HepG2 (cell line): Measurements from ENCODE around the gene GRIP2. TPM values are rescaled to one million over a fixed set of nuclear protein-coding genes. Genes with fewer than 3 reads are reported as not detected.

ENCODE experiments used
- ATAC-seq: fragments of 200-7000 bp; cut with Tn5 transposase; 3 replicates; pipeline ENCODE4 v1.9.1; 2020; ENCODE audit warnings: mild to moderate bottlenecking, moderate library complexity
- BruUV-seq: library from RNA; stranded (reverse); fragments of 400-500 nt; replicated peaks from 2 replicates; lab custom pipeline; 2021; lab: Mats Ljungman, UMichigan
- CTCF ChIA-PET: fragments of 300-600 bp; formaldehyde crosslinking; extraction: SDS; loops from one replicate; lab custom pipeline; 2021; ENCODE audit warnings: low total read pairs, inconsistent platforms, low intra/inter-chr PET ratio; lab: Yijun Ruan, JAX
- POLR2A ChIA-PET: fragments of 350-600 bp; sonication (Branson Sonifier 250); formaldehyde crosslinking; loops from one replicate; lab custom pipeline; 2020; ENCODE audit warnings: antibody characterized with exemption, inconsistent platforms; lab: Yijun Ruan, JAX
- DNase-seq: peaks from one replicate; pipeline ENCODE4 v3.0.0-alpha.2; 2015; ENCODE audit warnings: low spot score
- FAIRE-seq: peaks from 3 replicates; lab custom pipeline; 2011; peaks lifted over from hg19 to GRCh38; lab: Jason Lieb, UNC
- H2AFZ ChIP-seq: one replicate; pipeline ENCODE4 v1.6.1; 2011; ENCODE audit warnings: low read length, inconsistent platforms
- H3K27ac ChIP-seq: fragments of 300-600 bp; 3 replicates; pipeline ENCODE4 v1.8.0; 2011; ENCODE audit warnings: mixed run types, mild to moderate bottlenecking, mixed read lengths, low read length, inconsistent platforms; ENCODE audit not compliant: insufficient read depth; ENCODE audit errors: extremely low read length
- H3K27me3 ChIP-seq, 2 experiments: fragments of 200-600 bp in 1 of 2; 2 replicates in 1 of 2; 3 replicates in 1 of 2; pipeline versions ENCODE4 v1.6.0 to v1.8.0; 2011; ENCODE audit warnings: low read length in 2 of 2, mild to moderate bottlenecking in 2 of 2, moderate library complexity in 2 of 2, inconsistent platforms in 1 of 2; ENCODE audit not compliant: insufficient read depth in 2 of 2, control insufficient read depth in 1 of 2
- H3K36me3 ChIP-seq, 2 experiments: fragments of 200-600 bp in 1 of 2; replicated peaks in 1 of 2; 2 replicates in 1 of 2; 3 replicates in 1 of 2; pipeline versions ENCODE4 v1.5.1 to v1.8.0; 2011; ENCODE audit warnings: low read length in 2 of 2, inconsistent platforms in 1 of 2; ENCODE audit not compliant: insufficient read depth in 2 of 2, control insufficient read depth in 1 of 2
- H3K4me1 ChIP-seq: 2 replicates; pipeline ENCODE4 v1.5.1; 2012; ENCODE audit warnings: low read length, inconsistent platforms; ENCODE audit not compliant: insufficient read depth
- H3K4me2 ChIP-seq: 2 replicates; pipeline ENCODE4 v1.6.0; 2011; ENCODE audit warnings: low read depth, low read length, inconsistent platforms
- H3K4me3 ChIP-seq, 3 experiments: fragments of 200-600 bp in 1 of 3; sonication (generic), shearing (Covaris generic) in 1 of 3; replicated peaks in 1 of 3; 2 replicates each; pipeline ENCODE4 v1.5.1; 2011 to 2016; ENCODE audit warnings: low read length in 3 of 3, inconsistent platforms in 2 of 3, low read depth in 2 of 3, mild to moderate bottlenecking in 2 of 3, control low read depth in 1 of 3, mixed read lengths in 1 of 3; ENCODE audit not compliant: insufficient read depth in 1 of 3
- H3K79me2 ChIP-seq: one replicate; pipeline ENCODE4 v1.6.1; 2011; ENCODE audit warnings: low read length, inconsistent platforms; ENCODE audit not compliant: insufficient read depth
- H3K9ac ChIP-seq: 2 replicates; pipeline ENCODE4 v1.6.0; 2011; ENCODE audit warnings: mild to moderate bottlenecking, low read depth, low read length, inconsistent platforms; ENCODE audit not compliant: insufficient read depth
- H3K9me3 ChIP-seq: 2 replicates; pipeline ENCODE4 v1.5.1; 2012; ENCODE audit warnings: mild to moderate bottlenecking, low read length
- H4K20me1 ChIP-seq: 2 replicates; pipeline ENCODE4 v1.6.0; 2011; ENCODE audit warnings: inconsistent platforms, mild to moderate bottlenecking, low read length, moderate library complexity; ENCODE audit not compliant: insufficient read depth
- ARNT ChIP-seq: fragments of 450-650 bp; IDR thresholded peaks from 2 replicates; pipeline ENCODE4 v1.6.1; 2017
- CAMTA2 ChIP-seq: sonication (generic); formaldehyde crosslinking; IDR thresholded peaks from 2 replicates; pipeline ENCODE4 v1.4.0; 2020; ENCODE audit warnings: mild to moderate bottlenecking, missing genetic modification reagents, borderline replicate concordance
- GATA4 ChIP-seq: sonication (generic); IDR thresholded peaks from 2 replicates; pipeline ENCODE4 v1.6.1; 2016; ENCODE audit warnings: antibody characterized with exemption, low read depth, borderline replicate concordance
- HNF4A ChIP-seq: sonication (generic); formaldehyde crosslinking; IDR thresholded peaks from 2 replicates; pipeline ENCODE4 v1.4.0; 2020; ENCODE audit warnings: missing genetic modification reagents
- JUNB ChIP-seq: sonication (generic); formaldehyde crosslinking; IDR thresholded peaks from 2 replicates; pipeline ENCODE4 v1.8.0; 2022; ENCODE audit warnings: missing genetic modification reagents, mild to moderate bottlenecking, borderline replicate concordance
- KLF9 ChIP-seq: IDR thresholded peaks from 2 replicates; pipeline ENCODE4 v1.6.1; 2016; ENCODE audit warnings: low read depth
- NFRKB ChIP-seq: fragments of 450-650 bp; IDR thresholded peaks from 2 replicates; pipeline ENCODE4 v1.6.1; 2017
- PITX1 ChIP-seq: sonication (generic); formaldehyde crosslinking; IDR thresholded peaks from 2 replicates; pipeline ENCODE4 v1.5.1; 2020; ENCODE audit warnings: mild to moderate bottlenecking, missing genetic modification reagents
- RAD21 ChIP-seq: fragments of 450-650 bp; formaldehyde crosslinking; IDR thresholded peaks from 2 replicates; pipeline ENCODE4 v1.5.0; 2020; ENCODE audit warnings: mild to moderate bottlenecking
- REXO4 ChIP-seq: sonication (generic); formaldehyde crosslinking; IDR thresholded peaks from 2 replicates; pipeline ENCODE4 v1.8.0; 2022; ENCODE audit warnings: missing genetic modification reagents, mild to moderate bottlenecking, borderline replicate concordance
- SNAI1 ChIP-seq: sonication (generic); formaldehyde crosslinking; IDR thresholded peaks from 2 replicates; pipeline ENCODE4 v1.5.0; 2020; ENCODE audit warnings: mild to moderate bottlenecking, missing genetic modification reagents, borderline replicate concordance
- TAF15 ChIP-seq: fragments of 200-400 bp; formaldehyde crosslinking; IDR thresholded peaks from one replicate; pipeline ENCODE4 v1.6.1; 2018; ENCODE audit warnings: mild to moderate bottlenecking, low read depth, low read length; ENCODE audit not compliant: poor library complexity, severe bottlenecking
- U2AF1 ChIP-seq: fragments of 200-400 bp; formaldehyde crosslinking; optimal IDR thresholded peaks from 2 replicates; pipeline ENCODE3; 2017; ENCODE audit warnings: mild to moderate bottlenecking, low read depth, low read length
- XRCC5 ChIP-seq: fragments of 200-400 bp; formaldehyde crosslinking; optimal IDR thresholded peaks from 2 replicates; pipeline ENCODE3; 2017; ENCODE audit warnings: mild to moderate bottlenecking, low read length
- ZFP90 ChIP-seq: sonication (generic); formaldehyde crosslinking; IDR thresholded peaks from 2 replicates; pipeline ENCODE4 v1.8.0; 2022; ENCODE audit warnings: missing genetic modification reagents, mild to moderate bottlenecking, inconsistent platforms, borderline replicate concordance
- ZNF264 ChIP-seq: sonication (generic); formaldehyde crosslinking; IDR thresholded peaks from 2 replicates; pipeline ENCODE4 v1.4.0; 2020; ENCODE audit warnings: missing genetic modification reagents
- ZNF496 ChIP-seq: sonication (generic); formaldehyde crosslinking; IDR thresholded peaks from 2 replicates; pipeline ENCODE4 v1.8.1; 2023; ENCODE audit warnings: mild to moderate bottlenecking, moderate library complexity, missing genetic modification reagents; ENCODE audit not compliant: insufficient replicate concordance
- ZNF674 ChIP-seq: sonication (generic); formaldehyde crosslinking; IDR thresholded peaks from 2 replicates; pipeline ENCODE4 v1.5.0; 2020; ENCODE audit warnings: low read depth, mild to moderate bottlenecking, missing genetic modification reagents
- ZNF790 ChIP-seq: sonication (generic); formaldehyde crosslinking; IDR thresholded peaks from 2 replicates; pipeline ENCODE4 v1.8.0; 2022; ENCODE audit warnings: missing genetic modification reagents, mild to moderate bottlenecking, borderline replicate concordance
- ZNF878 ChIP-seq: sonication (generic); formaldehyde crosslinking; IDR thresholded peaks from 2 replicates; pipeline ENCODE4 v1.8.1; 2023; ENCODE audit warnings: mild to moderate bottlenecking, missing genetic modification reagents, moderate library complexity
- WGBS: methylation state at CpG from one replicate; pipeline ENCODE4 v1.1.6; 2017; ENCODE audit warnings: low lambda C conversion rate; 5-methylcytosine and 5-hydroxymethylcytosine counted together
- in situ Hi-C: cut with HindIII; loops from 2 replicates; pipeline ENCODE4 v1.10.0; 2017; ENCODE audit warnings: low pct_unique_long_range_greater_than_20kb; ENCODE audit not compliant: extremely low pct_ligation_motif_present
- intact Hi-C: fragments of 100-400 bp; cut with micrococcal nuclease; formaldehyde crosslinking; loops from one replicate; pipeline ENCODE4 v1.10.0; 2022; ENCODE audit not compliant: unreplicated experiment
- polyA plus RNA-seq, 8 experiments: library from polyadenylated mRNA; depleted of rRNA in 3 of 8; stranded (reverse) in 7 of 8; unstranded in 1 of 8; fragments of >200 nt; fragmentation: Illumina TruSeq in 4 of 8; extraction: Trizol in 4 of 8; gene quantifications; 2 replicates each; pipeline versions ENCODE4 v1.2.1 to v1.2.3, GENCODE V29; 2011 to 2016; ENCODE audit warnings: low read depth in 4 of 8, missing spikeins in 1 of 8, mixed read lengths in 1 of 8; ENCODE audit not compliant: insufficient read depth in 1 of 8
- total RNA-seq, 5 experiments: library from RNA; depleted of rRNA; stranded (reverse); fragments of >200 nt; fragmentation: Illumina TruSeq; extraction: Trizol; gene quantifications; 2 replicates each; pipeline ENCODE4 v1.2.3, GENCODE V29; 2016; ENCODE audit warnings: low read depth in 1 of 5
- TF ChIP-seq, protein P1 (sequence below), 2 experiments: IDR thresholded peaks; 2 replicates each; pipeline ENCODE4 v1.6.1; 2011 to 2012; ENCODE audit warnings: low read length in 2 of 2, borderline replicate concordance in 1 of 2, low read depth in 1 of 2, mild to moderate bottlenecking in 1 of 2, moderate library complexity in 1 of 2

GRIP2 gene
- total and polyA plus RNA-seq, 2 of the 13 experiments (the other 11 are each of a cell fraction or from before 2014, with no cell fraction given): 0.11 to 0.24 TPM

DNA sequence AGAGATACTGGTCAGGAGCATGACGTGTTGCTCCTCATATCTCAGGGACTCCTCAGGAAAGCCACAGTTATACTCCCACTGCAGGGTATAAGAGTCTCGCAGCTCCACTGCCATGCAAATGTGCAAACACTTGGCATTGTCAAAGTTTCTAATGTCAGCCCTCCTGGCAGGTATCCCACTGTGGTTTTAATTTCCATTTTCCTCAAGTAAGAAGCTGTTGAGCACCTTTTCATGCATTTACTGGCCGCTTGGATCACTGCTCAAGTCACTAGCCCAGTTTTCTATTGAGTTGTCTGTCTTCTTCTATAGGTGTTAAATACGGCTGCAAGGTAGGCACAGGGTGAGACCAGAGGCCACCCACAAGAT, 41.9 kb upstream of the GRIP2 start:
- H3K4me1 ChIP-seq: no peaks in the 10 kb centered on the region
- CTCF ChIA-PET: no interaction called here
- WGBS: 0% methylated on average over 3 of the region's 4 CpGs

DNA sequence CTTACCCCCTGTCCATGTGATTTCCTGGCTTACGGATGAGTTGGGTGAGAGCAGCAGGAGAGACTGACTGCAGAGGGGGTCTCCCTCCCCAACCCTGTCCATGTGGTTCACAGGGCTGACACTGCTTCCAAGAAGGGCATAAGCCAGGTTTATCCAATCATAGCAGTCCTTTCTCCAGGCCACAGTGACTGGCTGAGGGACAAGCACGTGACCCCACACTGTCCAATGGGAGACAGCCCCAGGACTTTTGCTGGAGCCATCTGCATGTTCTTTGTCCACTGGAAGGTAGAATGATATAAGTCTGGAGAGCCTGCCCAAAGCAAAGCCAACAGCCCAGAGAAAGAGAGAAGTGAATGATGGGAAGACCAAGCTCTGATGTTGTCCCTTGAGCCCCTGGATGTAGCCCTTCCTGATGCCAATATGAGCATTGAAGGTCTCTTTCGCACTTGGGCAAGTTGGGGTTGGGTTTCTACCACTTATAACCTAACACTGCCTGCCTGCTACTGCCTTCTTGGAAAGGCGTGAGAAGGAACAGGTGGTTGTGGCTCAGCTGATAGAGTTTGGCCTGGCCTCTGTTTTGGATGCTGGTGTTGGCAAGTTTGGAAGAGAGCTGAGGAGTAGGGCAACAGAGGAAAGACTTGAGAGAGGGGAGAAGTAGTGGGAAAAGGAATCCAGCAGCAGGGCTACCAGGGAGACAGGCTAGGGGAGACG, 41.3 kb upstream of the GRIP2 start:
- H3K79me2 ChIP-seq: no peaks in the 10 kb centered on the region
- CTCF ChIA-PET: no interaction called here
- H3K4me2 ChIP-seq: no peak overlapping the region
- DNase-seq (no peak), FAIRE-seq (no peak), ATAC-seq (no peak)
- 22% methylated on average over 4 of the region's 5 CpGs for WGBS
- in situ Hi-C loops: no loop called here
- no peak overlapping the region for H2AFZ ChIP-seq
- no peaks in the 10 kb centered on the region for H3K36me3 ChIP-seq
- H3K4me1 ChIP-seq: no peaks in the 10 kb centered on the region
- no TSS peak for BruUV-seq
- H3K9me3 ChIP-seq: no peaks in the 10 kb centered on the region
- H3K27ac ChIP-seq: no peak overlapping the region
- peaks cover 2% of the 10 kb centered on the region; the same call in 1 of the 2 replicates for H4K20me1 ChIP-seq
- no peak overlapping the region for H3K4me3 ChIP-seq
- intact Hi-C loops: no loop called here
- no peak overlapping the region for H3K9ac ChIP-seq
- POLR2A ChIA-PET: no interaction called here
- H3K27me3 ChIP-seq: peaks cover 2% of the 10 kb centered on the region in 2 experiments; a peak in 1 of 5 replicates
- no peak for TF ChIP-seq PITX1
- no peak for TF ChIP-seq GATA4
- TF ChIP-seq ZNF496: no peak
- TF ChIP-seq TAF15: no peak
- TF ChIP-seq KLF9 (CRISPR knock-in tag): no peak
- TF ChIP-seq ZNF264 (CRISPR knock-in tag): no peak
- TF ChIP-seq, protein P1, sequence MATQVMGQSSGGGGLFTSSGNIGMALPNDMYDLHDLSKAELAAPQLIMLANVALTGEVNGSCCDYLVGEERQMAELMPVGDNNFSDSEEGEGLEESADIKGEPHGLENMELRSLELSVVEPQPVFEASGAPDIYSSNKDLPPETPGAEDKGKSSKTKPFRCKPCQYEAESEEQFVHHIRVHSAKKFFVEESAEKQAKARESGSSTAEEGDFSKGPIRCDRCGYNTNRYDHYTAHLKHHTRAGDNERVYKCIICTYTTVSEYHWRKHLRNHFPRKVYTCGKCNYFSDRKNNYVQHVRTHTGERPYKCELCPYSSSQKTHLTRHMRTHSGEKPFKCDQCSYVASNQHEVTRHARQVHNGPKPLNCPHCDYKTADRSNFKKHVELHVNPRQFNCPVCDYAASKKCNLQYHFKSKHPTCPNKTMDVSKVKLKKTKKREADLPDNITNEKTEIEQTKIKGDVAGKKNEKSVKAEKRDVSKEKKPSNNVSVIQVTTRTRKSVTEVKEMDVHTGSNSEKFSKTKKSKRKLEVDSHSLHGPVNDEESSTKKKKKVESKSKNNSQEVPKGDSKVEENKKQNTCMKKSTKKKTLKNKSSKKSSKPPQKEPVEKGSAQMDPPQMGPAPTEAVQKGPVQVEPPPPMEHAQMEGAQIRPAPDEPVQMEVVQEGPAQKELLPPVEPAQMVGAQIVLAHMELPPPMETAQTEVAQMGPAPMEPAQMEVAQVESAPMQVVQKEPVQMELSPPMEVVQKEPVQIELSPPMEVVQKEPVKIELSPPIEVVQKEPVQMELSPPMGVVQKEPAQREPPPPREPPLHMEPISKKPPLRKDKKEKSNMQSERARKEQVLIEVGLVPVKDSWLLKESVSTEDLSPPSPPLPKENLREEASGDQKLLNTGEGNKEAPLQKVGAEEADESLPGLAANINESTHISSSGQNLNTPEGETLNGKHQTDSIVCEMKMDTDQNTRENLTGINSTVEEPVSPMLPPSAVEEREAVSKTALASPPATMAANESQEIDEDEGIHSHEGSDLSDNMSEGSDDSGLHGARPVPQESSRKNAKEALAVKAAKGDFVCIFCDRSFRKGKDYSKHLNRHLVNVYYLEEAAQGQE (IDR thresholded peaks at IDR 0.05; ENCODE audit: borderline replicate concordance in 1 of 2, low read depth in 1 of 2, low read length in 2 of 2): no peak
- no peak for TF ChIP-seq ZNF878 (CRISPR knock-in tag)
- no peak for TF ChIP-seq JUNB (CRISPR knock-in tag)
- no peak for TF ChIP-seq NFRKB
- TF ChIP-seq ZNF790: no peak
- no peak for TF ChIP-seq ZNF674

More for the DNA sequence above, 41.9 kb upstream of the GRIP2 start:
- TF ChIP-seq CAMTA2 (CRISPR knock-in tag): no peak
- no peak for TF ChIP-seq SNAI1 (CRISPR knock-in tag)
- TF ChIP-seq ZFP90 (CRISPR knock-in tag): no peak
- no peak for TF ChIP-seq XRCC5
- TF ChIP-seq REXO4 (CRISPR knock-in tag): no peak
- no peak for TF ChIP-seq ARNT
- no peak for TF ChIP-seq U2AF1
- TF ChIP-seq HNF4A (CRISPR knock-in tag): no peak
- no peak for TF ChIP-seq RAD21
- H3K9me3 ChIP-seq: no peaks in the 10 kb centered on the region
- FAIRE-seq (no peak), ATAC-seq (no peak), DNase-seq (no peak)
- POLR2A ChIA-PET: no interaction called here
- no peak overlapping the region for H3K4me2 ChIP-seq
- peaks cover 2% of the 10 kb centered on the region; the same call in 1 of the 2 replicates for H4K20me1 ChIP-seq
- H3K36me3 ChIP-seq: no peaks in the 10 kb centered on the region
- H3K27me3 ChIP-seq: peaks cover 0 to 2% of the 10 kb centered on the region in 2 experiments; a peak in 1 of 5 replicates
- no peaks in the 10 kb centered on the region for H3K79me2 ChIP-seq
- no TSS peak for BruUV-seq
- no peak overlapping the region for H3K9ac ChIP-seq
- no peak overlapping the region for H2AFZ ChIP-seq
- in situ Hi-C loops: no loop called here
- H3K27ac ChIP-seq: no peak overlapping the region
- H3K4me3 ChIP-seq: no peak overlapping the region
- intact Hi-C loops: no loop called here
